Coronary artery (tissue), 2 donors: ENCODE data around the gene IFNAR1.
A peak's percentile ranks its signal among the peaks of the same experiment; 100 is the strongest.

Source experiments
- DNase-seq: peaks from one replicate; pipeline ENCODE4 v3.0.0-alpha.2; 2017; ENCODE audit warnings: low spot score
- H3K27ac ChIP-seq, 2 donors: fragments of 200-600 bp; sonication (generic); one replicate each; pipeline ENCODE4 v1.5.1; 2016 to 2019
- H3K4me3 ChIP-seq: fragments of 200-600 bp; sonication (generic); 2 replicates; pipeline ENCODE4 v1.5.1; 2016; ENCODE audit warnings: mild to moderate bottlenecking, moderate library complexity
- TF ChIP-seq, protein P1 (sequence below): fragments of 200-600 bp; sonication (generic); IDR thresholded peaks from one replicate; pipeline ENCODE4 v1.5.1; 2019; ENCODE audit warnings: antibody characterized with exemption

IFNAR1 gene

DNA sequence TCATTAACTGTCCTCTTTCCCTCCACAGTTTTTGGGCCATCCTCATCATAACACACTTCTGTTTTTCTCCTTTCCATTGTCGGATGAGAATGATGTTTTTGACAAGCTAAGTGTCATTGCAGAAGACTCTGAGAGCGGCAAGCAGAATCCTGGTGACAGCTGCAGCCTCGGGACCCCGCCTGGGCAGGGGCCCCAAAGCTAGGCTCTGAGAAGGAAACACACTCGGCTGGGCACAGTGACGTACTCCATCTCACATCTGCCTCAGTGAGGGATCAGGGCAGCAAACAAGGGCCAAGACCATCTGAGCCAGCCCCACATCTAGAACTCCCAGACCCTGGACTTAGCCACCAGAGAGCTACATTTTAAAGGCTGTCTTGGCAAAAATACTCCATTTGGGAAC, 28.6 kb upstream of the IFNAR1 start:
- H3K4me3 ChIP-seq, result no peak overlapping the region
- TF ChIP-seq, protein P1, sequence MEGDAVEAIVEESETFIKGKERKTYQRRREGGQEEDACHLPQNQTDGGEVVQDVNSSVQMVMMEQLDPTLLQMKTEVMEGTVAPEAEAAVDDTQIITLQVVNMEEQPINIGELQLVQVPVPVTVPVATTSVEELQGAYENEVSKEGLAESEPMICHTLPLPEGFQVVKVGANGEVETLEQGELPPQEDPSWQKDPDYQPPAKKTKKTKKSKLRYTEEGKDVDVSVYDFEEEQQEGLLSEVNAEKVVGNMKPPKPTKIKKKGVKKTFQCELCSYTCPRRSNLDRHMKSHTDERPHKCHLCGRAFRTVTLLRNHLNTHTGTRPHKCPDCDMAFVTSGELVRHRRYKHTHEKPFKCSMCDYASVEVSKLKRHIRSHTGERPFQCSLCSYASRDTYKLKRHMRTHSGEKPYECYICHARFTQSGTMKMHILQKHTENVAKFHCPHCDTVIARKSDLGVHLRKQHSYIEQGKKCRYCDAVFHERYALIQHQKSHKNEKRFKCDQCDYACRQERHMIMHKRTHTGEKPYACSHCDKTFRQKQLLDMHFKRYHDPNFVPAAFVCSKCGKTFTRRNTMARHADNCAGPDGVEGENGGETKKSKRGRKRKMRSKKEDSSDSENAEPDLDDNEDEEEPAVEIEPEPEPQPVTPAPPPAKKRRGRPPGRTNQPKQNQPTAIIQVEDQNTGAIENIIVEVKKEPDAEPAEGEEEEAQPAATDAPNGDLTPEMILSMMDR, result no peak
- DNase-seq, result no peak
- no peak overlapping the region for H3K27ac ChIP-seq

GRCh38 chr21:33299181-33299752, 25.5 kb upstream of the IFNAR1 start:
- Histone ChIP-seq H3K27ac (no peak overlapping the region), H3K4me3 (no peak overlapping the region)
- TF ChIP-seq, protein P1, result no peak
- no peak for DNase-seq

DNA sequence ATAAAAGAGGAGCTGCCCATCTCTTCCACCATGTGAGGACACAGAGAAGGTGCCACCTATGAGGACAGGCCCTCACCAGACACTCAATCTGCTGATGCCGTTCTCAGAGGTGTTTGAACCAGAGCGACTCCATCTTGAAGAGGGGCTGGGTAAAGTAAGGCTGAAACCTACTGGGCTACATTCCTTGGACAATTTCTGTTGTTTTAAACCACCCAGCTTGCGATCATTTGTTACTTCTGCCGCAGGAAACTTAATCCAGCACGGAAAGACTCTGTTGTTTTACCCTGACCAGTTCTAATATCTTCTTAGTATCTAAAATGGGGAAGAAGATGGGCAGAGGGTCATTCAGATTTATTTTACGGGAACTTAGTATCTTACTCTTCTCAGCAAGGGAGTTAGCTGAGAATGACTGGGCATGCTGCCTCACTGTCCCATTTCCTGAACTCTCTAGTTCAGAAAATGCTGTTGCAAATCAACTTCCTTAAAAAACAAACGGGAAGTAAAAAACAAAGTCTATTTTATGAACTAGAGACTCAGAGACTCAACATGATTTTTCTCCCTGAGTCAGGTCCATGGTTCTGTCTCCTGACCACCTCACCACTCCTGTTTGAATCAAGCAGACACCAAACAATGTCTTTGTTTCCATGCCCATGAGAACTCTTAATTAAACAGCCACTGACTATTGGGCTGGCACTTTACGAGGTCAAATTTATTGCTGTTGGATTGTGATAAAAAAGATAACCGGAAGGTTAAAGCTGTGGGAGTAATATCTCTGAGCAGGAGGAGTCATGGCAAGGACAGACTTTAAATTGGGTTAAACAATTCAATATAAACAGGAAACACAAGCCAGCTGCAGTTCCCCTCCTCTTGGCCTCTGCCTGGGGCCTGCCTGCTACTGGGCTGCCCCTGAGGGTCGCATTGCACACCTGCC, 23.8 kb upstream of the IFNAR1 start:
- Histone ChIP-seq H3K27ac (peak overlapping the region in 1 of 2 donors; percentile 73), H3K4me3 (no peak overlapping the region)
- DNase-seq, result no peak

DNA sequence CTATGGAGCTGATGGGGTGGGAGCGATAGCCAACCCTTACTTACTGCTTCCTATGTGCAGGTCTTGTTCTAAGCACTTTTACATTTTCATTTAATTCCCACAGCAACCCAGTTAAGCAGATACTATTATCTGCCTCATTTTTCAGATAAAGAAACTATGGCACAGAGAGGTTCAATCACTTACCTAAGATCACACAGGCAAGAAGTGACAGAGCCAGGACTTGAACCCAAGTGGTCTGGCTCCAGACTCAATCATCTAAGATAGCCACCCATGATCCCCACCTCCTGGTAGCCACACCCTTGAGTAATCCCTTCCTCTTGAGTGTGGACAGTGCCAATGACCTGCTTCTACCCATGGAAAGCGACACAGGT, 23.2 kb upstream of the IFNAR1 start:
- Histone ChIP-seq H3K4me3 (no peak overlapping the region), H3K27ac (peak overlapping the region in 1 of 2 donors; percentile 73)
- TF ChIP-seq, protein P1, result no peak
- DNase-seq, result no peak

More for the DNA sequence above, 23.8 kb upstream of the IFNAR1 start:
- TF ChIP-seq, protein P1, result no peak

DNA sequence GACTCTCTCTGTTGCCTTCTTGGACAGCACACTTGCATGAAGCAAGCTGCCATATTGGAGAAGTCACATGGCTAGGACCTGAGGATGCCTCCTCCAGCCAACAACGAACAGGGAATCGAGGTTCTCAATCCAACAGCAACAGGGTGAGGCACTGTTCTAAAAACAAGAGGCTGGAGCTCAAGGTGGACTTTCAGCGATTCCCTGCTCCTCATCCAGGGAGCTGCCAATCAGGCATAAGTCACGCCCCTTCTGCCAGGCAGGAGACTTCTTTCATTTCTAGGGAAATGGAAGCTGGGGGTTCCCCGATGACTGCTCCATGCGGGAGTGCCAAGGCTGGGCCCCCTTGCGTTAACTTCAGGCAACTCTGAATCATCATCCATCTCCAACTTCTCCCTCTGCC, 22.7 kb upstream of the IFNAR1 start:
- H3K4me3 ChIP-seq, result no peak overlapping the region
- peak overlapping the region in 1 of 2 donors; percentile 73 for H3K27ac ChIP-seq
- TF ChIP-seq, protein P1, result no peak
- no peak for DNase-seq

DNA sequence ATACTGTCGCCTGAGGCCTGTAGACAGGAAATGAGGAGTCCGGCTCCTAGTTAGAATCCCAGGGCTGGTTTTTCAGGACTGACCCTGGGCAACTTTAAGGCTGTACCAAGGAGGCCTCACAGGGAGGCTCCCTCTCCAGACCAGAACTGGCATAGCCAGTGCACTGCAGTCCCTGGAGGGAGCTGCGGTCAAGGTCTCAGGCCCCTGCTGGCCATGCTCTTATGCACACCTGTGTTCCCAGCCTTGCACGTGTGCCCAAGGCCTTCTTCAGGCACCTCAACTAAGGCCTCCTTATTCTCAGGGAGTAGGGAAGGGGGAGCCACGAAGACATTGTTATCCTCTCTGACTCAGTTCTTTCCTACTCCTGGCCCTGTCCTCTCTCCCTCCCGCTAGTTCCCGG, 22.0 kb upstream of the IFNAR1 start:
- TF ChIP-seq, protein P1, result no peak
- Histone ChIP-seq H3K4me3 (no peak overlapping the region), H3K27ac (no peak overlapping the region)
- DNase-seq, result no peak

DNA sequence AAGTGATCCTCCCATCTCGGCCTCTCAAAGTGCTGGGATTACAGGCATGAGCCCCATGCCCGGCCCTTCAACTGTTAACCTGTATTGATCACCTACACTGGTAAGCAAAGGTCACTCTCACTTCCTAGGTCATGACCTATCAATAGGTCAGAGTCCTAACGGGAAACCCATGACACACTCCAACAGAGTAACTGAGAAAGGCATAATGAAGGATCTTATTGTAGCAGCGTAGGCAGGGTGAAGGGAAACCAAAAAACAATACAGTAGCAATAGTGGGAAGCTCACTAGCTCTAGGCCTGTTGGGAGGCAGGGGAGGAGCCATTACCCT, 19.5 kb upstream of the IFNAR1 start:
- H3K27ac ChIP-seq, result no peak overlapping the region
- no peak for DNase-seq
- TF ChIP-seq, protein P1, result no peak
- no peak overlapping the region for H3K4me3 ChIP-seq
